ENCODE results near the gene PHF13.

Gene PHF13

GRCh38 chr1:6613361-6614018, at the start of gene PHF13:
PHF13 (plus strand) TSS chr1:6613731; CDS start chr1:6614067, 336 bp downstream.
- DNase-seq, result peak; percentile 100

DNA sequence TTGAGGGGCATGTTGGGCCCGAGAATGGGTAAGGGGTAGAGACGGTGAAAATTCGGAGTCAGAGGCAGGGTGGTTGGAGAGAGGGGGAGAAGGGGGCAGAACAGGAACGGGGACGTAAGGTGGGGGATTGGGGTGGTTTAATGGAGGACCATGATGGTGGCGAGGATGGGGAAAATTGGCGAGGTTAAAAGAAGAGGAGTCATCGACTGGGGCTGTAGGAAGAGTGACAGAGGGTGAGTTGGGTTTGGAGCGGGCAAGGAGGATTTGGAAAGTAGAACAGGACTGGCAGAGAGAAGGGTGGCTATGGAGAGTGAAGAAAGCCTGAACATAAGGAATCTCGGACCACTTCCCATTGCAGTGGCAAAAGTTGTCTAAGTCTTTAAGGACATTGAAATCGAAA, 44.5 kb upstream of the PHF13 start:
- no peak for DNase-seq

- no peak for DNase-seq
These were observed 43.4 kb upstream of the PHF13 start for GRCh38 chr1:6570100-6570499.

DNA sequence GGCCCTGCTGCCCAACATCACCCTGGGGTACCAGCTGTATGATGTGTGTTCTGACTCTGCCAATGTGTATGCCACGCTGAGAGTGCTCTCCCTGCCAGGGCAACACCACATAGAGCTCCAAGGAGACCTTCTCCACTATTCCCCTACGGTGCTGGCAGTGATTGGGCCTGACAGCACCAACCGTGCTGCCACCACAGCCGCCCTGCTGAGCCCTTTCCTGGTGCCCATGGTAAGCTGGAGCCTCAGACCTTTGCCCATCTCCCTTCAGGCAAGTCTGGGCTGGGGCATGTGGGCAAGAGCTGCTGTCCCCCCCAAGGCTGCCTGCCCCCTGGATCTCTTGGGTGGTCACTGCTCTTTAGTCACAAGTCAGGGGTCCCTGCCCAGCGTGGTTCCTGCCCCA, 42.5 kb upstream of the PHF13 start:
- DNase-seq, result no peak

DNA sequence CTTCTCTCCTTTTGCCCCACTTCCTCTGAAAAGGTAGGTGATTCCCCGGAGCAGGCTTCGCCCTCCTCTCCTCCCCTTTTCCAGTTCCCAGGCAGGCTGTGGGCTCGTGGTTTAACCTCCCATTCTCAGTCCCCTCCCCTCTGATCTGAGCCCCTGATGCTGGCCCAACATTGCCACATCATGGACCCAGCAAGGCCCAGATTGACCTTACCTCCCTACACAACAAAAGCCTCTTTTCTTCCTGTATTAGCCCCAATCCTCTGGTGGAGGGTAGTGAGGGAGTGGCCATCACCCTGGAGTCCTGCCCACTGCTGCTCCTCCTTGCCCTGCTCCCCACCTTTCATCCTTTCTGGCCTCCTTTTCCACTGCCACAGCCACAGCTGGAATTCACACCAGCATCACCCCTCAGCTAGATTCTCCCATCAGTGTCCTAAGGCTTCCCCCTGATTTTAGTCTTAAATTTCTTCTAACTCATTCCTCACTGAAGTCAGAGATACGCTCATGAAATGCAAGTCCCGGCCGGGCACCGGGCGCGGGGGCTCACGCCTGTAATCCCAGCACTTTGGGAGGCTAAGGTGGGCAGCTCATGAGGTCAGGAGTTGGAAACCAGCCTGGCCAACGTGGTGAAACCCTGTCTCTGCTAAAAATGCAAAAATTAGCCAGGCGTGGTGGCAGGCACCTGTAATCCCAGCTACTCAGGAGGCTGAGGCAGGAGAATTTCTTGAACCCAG, 40.7 kb upstream of the PHF13 start:
- no peak for DNase-seq

- DNase-seq, result no peak
These were observed 39.4 kb upstream of the PHF13 start for GRCh38 chr1:6574025-6574620.

- DNase-seq, result no peak
These were observed 38.7 kb upstream of the PHF13 start for GRCh38 chr1:6574818-6575217.

GRCh38 chr1:6577831-6578525, 35.6 kb upstream of the PHF13 start:
- DNase-seq, result no peak

DNA sequence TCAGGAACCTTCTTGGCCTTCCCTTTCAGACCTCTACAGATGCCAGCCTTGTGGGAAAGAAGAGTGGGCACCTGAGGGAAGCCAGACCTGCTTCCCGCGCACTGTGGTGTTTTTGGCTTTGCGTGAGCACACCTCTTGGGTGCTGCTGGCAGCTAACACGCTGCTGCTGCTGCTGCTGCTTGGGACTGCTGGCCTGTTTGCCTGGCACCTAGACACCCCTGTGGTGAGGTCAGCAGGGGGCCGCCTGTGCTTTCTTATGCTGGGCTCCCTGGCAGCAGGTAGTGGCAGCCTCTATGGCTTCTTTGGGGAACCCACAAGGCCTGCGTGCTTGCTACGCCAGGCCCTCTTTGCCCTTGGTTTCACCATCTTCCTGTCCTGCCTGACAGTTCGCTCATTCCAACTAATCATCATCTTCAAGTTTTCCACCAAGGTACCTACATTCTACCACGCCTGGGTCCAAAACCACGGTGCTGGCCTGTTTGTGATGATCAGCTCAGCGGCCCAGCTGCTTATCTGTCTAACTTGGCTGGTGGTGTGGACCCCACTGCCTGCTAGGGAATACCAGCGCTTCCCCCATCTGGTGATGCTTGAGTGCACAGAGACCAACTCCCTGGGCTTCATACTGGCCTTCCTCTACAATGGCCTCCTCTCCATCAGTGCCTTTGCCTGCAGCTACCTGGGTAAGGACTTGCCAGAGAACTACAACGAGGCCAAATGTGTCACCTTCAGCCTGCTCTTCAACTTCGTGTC, 34.7 kb upstream of the PHF13 start:
- DNase-seq, result no peak

- peak; percentile 99 for DNase-seq
These were observed 34.0 kb upstream of the PHF13 start, which contains the start of gene ZBTB48 for GRCh38 chr1:6579374-6580118. ZBTB48 (plus strand) TSS chr1:6579994; CDS start chr1:6580610, 616 bp downstream.

DNA sequence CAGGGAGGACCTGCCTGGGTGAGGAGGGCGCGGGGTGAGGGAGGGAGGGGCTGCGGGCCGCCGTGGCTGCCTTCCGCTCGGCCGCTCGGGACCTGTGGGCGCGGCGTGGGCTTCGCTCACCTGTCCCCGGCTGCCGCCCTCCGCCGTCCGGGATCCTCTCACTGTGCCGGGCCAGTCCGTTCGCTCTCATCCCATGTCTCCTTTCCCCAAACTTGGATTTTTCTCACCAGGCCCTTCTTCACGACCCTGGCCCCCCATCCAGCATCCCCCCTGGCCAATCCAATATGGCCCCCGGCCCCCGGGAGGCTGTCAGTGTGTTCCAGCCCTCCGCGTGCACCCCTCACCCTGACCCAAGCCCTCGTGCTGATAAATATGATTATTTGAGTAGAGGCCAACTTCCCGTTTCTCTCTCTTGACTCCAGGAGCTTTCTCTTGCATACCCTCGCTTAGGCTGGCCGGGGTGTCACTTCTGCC, 33.4 kb upstream of the PHF13 start:
- no peak for DNase-seq

GRCh38 chr1:6580593-6581409, 32.7 kb upstream of the PHF13 start:
- DNase-seq, result no peak

GRCh38 chr1:6581561-6582305, 31.8 kb upstream of the PHF13 start:
- DNase-seq, result no peak

DNA sequence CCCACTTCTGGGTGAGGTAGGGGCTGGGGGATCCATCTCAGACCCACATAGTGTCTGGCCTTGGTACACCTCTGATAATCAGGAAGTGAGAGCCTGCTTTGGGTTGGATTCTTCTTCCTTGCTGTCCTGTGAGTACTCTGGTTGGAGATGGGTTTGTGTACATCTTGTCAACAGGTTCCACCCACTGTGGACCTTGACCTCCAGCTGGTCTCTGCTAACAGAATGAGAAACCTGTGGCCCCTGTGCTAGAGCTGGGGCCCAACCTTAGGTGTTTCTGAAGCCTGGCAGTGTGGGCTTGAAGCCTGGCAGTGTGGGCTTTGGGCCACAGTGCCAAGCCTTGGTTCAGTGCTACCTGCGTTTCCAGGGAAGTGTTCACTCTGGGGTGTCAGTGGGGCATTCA, 31.2 kb upstream of the PHF13 start:
- no peak for DNase-seq

- DNase-seq, result no peak
These were observed 29.1 kb upstream of the PHF13 start for GRCh38 chr1:6584126-6585080.

DNA sequence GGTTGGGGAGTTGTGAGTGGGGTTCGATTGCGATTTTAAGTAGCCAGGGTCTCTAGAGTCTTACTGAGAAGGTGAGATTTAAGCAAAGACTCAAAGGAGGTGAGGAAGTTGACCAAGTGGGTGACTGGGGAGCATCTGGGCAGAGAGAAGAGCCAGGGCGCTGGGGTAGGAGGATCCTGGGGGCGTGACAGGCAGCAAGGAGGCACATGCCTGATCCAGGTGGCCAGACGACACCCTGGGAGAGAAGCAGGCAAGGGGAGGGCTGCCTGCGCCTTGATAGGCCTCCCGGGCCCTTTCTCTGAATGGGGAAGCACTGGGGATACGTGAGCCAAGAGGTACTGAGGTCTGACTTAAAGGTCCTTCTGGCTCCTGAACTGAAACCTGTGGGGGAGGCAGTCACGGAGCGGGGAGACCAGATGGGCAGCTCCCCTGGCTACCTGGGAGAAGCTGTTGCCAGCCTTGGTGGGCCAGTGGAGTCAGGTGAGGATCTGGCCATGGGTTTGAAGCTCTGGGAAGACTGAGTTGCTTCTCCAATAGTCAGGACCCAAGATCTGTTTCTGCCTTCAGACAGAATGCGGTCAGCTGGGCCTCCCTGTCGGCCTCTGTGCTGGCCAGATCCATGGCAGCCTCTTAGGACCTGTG, 28.3 kb upstream of the PHF13 start:
- DNase-seq, result no peak

DNA sequence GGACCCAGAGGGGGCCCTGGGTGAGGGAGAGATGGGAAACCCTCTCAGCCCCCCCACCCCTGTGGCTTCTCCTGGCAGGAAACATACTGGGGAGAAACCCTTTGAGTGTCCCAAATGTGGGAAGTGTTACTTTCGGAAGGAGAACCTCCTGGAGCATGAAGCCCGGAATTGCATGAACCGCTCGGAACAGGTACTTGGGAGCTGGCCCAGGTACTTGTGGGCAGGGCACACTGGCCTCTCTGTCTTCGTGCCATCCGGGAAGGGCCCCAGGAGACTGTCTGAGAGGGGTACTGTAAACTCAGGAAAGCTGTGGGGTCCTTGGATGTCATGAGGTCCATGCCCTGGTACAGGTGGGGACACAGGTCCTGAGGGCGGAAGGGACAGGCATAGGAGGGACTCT, 27.7 kb upstream of the PHF13 start:
- no peak for DNase-seq

- no peak for DNase-seq
These were observed 27.1 kb upstream of the PHF13 start for GRCh38 chr1:6586404-6586816.

Measured in activated CD4-positive, alpha-beta T cell treated with anti-CD3 and anti-CD28 coated beads, Interleukin-2, amount 50 U/mL, for 16 hours (primary cell).